Activated naive CD4-positive, alpha-beta T cell treated with anti-CD3 and anti-CD28 coated beads, Interleukin-2, amount 50 U/mL, for 24 hours (primary cell): ENCODE results near the gene LCTL.
A peak's percentile ranks its signal among the peaks of the same experiment; 100 is the strongest.

Source experiments
- H3K27ac Mint-ChIP-seq: one replicate; pipeline ENCODE4 v1.8.0; 2021; ENCODE audit warnings: mild to moderate bottlenecking, mixed read lengths
- H3K27me3 Mint-ChIP-seq: one replicate; pipeline ENCODE4 v1.8.0; 2021; ENCODE audit warnings: mixed read lengths
- H3K36me3 Mint-ChIP-seq: one replicate; pipeline ENCODE4 v1.8.0; 2021; ENCODE audit warnings: mixed read lengths
- H3K4me1 Mint-ChIP-seq: one replicate; pipeline ENCODE4 v1.8.0; 2021; ENCODE audit warnings: mixed read lengths
- H3K4me3 Mint-ChIP-seq: one replicate; pipeline ENCODE4 v1.8.0; 2021; ENCODE audit warnings: mild to moderate bottlenecking, mixed read lengths
- H3K9me3 Mint-ChIP-seq: one replicate; pipeline ENCODE4 v1.8.0; 2021; ENCODE audit warnings: mixed read lengths

LCTL gene

DNA sequence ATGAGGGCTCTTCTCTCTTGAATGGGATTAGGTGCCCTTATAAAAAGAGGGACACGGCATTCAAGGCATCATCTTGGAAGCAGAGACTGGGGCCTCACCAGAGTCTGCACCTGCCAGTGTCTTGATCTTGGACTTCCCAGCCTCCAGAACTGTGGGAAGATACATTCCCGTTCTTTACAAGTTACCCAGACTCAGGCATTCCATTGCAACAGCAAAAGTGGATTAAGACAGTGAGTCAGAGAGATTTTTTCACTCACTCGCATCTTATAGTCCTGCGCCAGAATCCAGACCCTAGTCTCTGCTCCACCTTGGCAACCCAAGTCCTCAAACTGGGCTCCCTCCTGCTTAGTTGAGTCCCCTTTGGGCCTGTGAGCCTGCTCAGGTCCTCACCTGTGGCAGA, 2.7 kb downstream of the LCTL start:
- no peaks in the 10 kb centered on the region for H3K9me3 Mint-ChIP-seq
- H3K4me1 Mint-ChIP-seq, result peaks cover 5% of the 10 kb centered on the region
- no peak overlapping the region for H3K27ac Mint-ChIP-seq
- H3K36me3 Mint-ChIP-seq, result no peaks in the 10 kb centered on the region
- H3K27me3 Mint-ChIP-seq, result no peaks in the 10 kb centered on the region
- H3K4me3 Mint-ChIP-seq, result no peak overlapping the region

DNA sequence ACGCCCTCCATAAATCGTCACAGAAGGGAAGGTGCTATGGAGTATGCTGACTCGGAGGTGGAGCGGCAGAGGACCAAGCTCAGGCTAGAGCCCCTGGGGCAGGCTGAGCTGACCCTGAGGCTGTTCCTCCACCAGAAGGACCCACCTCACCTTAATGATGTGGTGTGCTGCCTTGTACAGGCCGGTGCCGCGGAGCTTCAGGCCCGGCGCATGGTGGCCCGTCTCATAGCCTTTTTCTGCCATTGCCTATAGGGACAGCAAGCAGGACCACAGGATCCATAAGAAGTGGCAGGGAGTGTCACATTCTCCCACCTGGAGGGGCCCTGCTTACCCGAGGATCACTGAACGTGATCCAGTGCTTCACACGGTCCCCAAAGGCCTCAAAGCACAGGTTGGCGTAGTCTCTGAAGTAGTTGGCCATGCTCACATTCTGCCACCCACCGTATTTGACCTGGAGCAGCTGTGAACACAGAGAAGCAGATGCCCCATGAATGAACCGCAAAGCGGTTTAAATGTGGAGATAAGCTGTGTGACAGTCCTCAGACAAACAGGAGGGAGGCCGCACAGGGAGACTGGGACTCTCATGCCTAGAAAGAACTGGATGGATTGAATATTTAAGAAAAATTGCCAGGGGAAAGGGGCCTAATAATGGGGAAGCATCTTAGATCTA, 4.8 kb downstream of the LCTL start:
- Mint-ChIP-seq H3K27ac (no peak overlapping the region), H3K27me3 (no peaks in the 10 kb centered on the region), H3K4me3 (no peak overlapping the region), H3K36me3 (no peaks in the 10 kb centered on the region), H3K4me1 (no peaks in the 10 kb centered on the region), H3K9me3 (no peaks in the 10 kb centered on the region)

- H3K4me3 Mint-ChIP-seq, result no peak overlapping the region
- no peaks in the 10 kb centered on the region for H3K9me3 Mint-ChIP-seq
- no peak overlapping the region for H3K27ac Mint-ChIP-seq
- no peaks in the 10 kb centered on the region for H3K36me3 Mint-ChIP-seq
- no peaks in the 10 kb centered on the region for H3K4me1 Mint-ChIP-seq
- H3K27me3 Mint-ChIP-seq, result no peaks in the 10 kb centered on the region
Measured at GRCh38 chr15:66558271-66558670, 7.5 kb downstream of the LCTL start.

GRCh38 chr15:66555685-66556084, 10.1 kb downstream of the LCTL start:
- H3K4me1 Mint-ChIP-seq, result no peaks in the 10 kb centered on the region
- no peak overlapping the region for H3K27ac Mint-ChIP-seq
- no peaks in the 10 kb centered on the region for H3K27me3 Mint-ChIP-seq
- H3K9me3 Mint-ChIP-seq, result no peaks in the 10 kb centered on the region
- peaks cover 2% of the 10 kb centered on the region for H3K36me3 Mint-ChIP-seq
- H3K4me3 Mint-ChIP-seq, result no peak overlapping the region

GRCh38 chr15:66545255-66545654, 20.5 kb downstream of the LCTL start:
- Mint-ChIP-seq H3K9me3 (no peaks in the 10 kb centered on the region), H3K4me1 (no peaks in the 10 kb centered on the region), H3K36me3 (peaks cover 17% of the 10 kb centered on the region), H3K27me3 (no peaks in the 10 kb centered on the region), H3K27ac (no peak overlapping the region), H3K4me3 (no peak overlapping the region)

GRCh38 chr15:66542896-66543295, 22.9 kb downstream of the LCTL start:
- no peaks in the 10 kb centered on the region for H3K4me1 Mint-ChIP-seq
- no peak overlapping the region for H3K4me3 Mint-ChIP-seq
- no peaks in the 10 kb centered on the region for H3K27me3 Mint-ChIP-seq
- H3K36me3 Mint-ChIP-seq, result peaks cover 22% of the 10 kb centered on the region
- no peak overlapping the region for H3K27ac Mint-ChIP-seq
- H3K9me3 Mint-ChIP-seq, result no peaks in the 10 kb centered on the region

GRCh38 chr15:66535056-66535455, 30.7 kb downstream of the LCTL start:
- Mint-ChIP-seq H3K4me3 (no peak overlapping the region), H3K27me3 (no peaks in the 10 kb centered on the region), H3K36me3 (peaks cover 22% of the 10 kb centered on the region), H3K27ac (no peak overlapping the region), H3K4me1 (no peaks in the 10 kb centered on the region), H3K9me3 (no peaks in the 10 kb centered on the region)

DNA sequence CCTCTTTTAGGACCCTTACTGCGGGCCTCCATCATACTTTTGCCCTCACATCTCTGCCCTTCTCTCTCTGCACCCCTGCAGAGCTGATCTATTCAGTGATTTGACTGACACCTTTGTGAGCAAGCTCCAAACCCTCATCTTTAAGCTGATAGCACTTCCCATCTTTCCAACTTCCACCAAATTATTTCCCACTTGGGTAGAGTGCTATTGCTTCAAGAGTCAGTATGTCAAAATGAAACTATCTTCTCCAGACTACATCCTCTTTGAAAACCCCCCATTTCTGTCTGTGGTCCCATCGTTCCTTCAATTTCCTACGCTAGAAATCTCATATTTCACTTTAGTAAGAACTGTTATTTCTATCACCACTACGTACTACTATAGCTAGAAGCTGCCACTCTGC, 41.0 kb downstream of the LCTL start:
- Mint-ChIP-seq H3K27me3 (no peaks in the 10 kb centered on the region), H3K36me3 (peaks cover 19% of the 10 kb centered on the region), H3K27ac (no peak overlapping the region), H3K4me3 (no peak overlapping the region), H3K4me1 (no peaks in the 10 kb centered on the region), H3K9me3 (no peaks in the 10 kb centered on the region)

DNA sequence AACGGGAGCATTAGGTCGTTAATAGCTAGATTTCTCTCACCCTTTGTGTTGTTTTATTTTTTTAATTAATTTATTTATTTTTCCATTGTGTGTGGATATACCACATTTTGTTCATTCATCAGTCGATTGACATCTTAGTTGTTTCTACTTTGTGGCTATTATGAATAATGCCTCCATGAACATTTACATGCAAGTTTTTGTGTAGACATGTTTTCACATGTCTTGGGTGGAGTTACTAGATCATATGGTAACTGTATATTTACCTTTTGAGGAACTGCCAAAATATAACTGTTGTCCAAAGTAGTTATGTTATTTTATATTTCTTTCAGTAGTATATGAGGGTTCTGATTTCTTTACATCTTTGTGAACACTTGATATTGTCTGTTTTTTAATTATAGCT, 41.9 kb downstream of the LCTL start:
- Mint-ChIP-seq H3K4me3 (no peak overlapping the region), H3K4me1 (no peaks in the 10 kb centered on the region), H3K36me3 (peaks cover 19% of the 10 kb centered on the region), H3K27ac (no peak overlapping the region), H3K27me3 (no peaks in the 10 kb centered on the region), H3K9me3 (no peaks in the 10 kb centered on the region)

DNA sequence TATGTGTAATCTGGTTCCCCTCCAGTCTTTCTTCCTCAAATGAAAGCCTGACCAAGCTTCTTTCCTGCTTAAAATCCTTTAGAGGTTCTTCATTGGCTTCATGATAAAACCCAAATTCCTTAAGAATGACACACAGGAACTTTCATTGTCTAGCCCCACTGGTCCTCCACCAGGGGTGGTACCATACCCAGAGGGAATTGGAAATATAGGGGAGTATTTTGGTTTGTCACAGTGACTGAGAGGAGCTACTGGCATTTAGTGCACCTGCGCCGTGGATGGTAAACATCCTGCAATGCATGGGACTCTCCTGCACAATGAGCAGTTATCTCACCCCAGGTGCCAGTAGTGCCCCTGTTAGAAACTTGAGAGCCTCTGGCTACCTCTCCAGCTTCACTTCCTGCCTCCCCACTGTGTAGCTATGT, 49.9 kb downstream of the LCTL start:
- no peaks in the 10 kb centered on the region for H3K9me3 Mint-ChIP-seq
- no peak overlapping the region for H3K4me3 Mint-ChIP-seq
- peak overlapping the region; percentile 46 for H3K27ac Mint-ChIP-seq
- peaks cover 17% of the 10 kb centered on the region for H3K36me3 Mint-ChIP-seq
- H3K27me3 Mint-ChIP-seq, result no peaks in the 10 kb centered on the region
- no peaks in the 10 kb centered on the region for H3K4me1 Mint-ChIP-seq

GRCh38 chr15:66514586-66514985, 51.2 kb downstream of the LCTL start:
- no peak overlapping the region for H3K4me3 Mint-ChIP-seq
- H3K36me3 Mint-ChIP-seq, result peaks cover 17% of the 10 kb centered on the region

DNA sequence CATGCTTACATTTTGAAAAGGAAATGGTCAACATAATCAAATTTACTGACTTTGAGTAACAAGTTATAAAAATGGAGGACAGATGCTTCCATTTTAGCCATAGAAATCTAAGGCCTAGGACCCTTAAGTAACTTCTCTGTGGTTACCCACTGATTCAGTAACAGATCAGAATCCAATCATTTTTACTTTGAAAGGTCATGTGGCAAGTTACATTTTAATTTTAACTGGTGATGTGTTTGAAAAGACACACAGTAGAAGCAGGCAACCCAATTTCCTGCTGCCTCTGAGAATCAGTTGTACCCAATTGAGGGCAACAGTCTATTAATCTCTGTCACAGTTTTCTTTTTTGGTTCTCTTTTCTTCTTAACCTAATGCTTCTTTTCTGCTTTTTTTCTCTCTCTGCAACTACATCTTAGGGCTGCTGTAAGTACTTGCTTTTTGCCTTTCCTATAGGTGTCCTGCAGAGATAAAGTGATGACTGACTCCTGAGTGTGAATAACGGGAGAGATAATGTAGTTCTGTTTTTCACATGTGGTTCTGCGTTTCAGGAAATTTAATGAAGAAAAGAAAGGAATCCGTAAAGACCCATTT, 57.4 kb downstream of the LCTL start:
- H3K36me3 Mint-ChIP-seq, result peaks cover 13% of the 10 kb centered on the region
- no peak overlapping the region for H3K4me3 Mint-ChIP-seq
- no peak overlapping the region for H3K27ac Mint-ChIP-seq
- no peaks in the 10 kb centered on the region for H3K27me3 Mint-ChIP-seq
- peaks cover 26% of the 10 kb centered on the region for H3K4me1 Mint-ChIP-seq
- no peaks in the 10 kb centered on the region for H3K9me3 Mint-ChIP-seq

More at GRCh38 chr15:66514586-66514985, 51.2 kb downstream of the LCTL start:
- H3K27me3 Mint-ChIP-seq, result no peaks in the 10 kb centered on the region
- no peak overlapping the region for H3K27ac Mint-ChIP-seq
- H3K9me3 Mint-ChIP-seq, result no peaks in the 10 kb centered on the region
- H3K4me1 Mint-ChIP-seq, result no peaks in the 10 kb centered on the region

GRCh38 chr15:66505818-66506217, 60.0 kb downstream of the LCTL start:
- peaks cover 30% of the 10 kb centered on the region for H3K36me3 Mint-ChIP-seq
- H3K4me3 Mint-ChIP-seq, result peak overlapping the region; percentile 97
- H3K4me1 Mint-ChIP-seq, result peaks cover 43% of the 10 kb centered on the region
- H3K27ac Mint-ChIP-seq, result peak overlapping the region; percentile 100
- no peaks in the 10 kb centered on the region for H3K27me3 Mint-ChIP-seq
- no peaks in the 10 kb centered on the region for H3K9me3 Mint-ChIP-seq

DNA sequence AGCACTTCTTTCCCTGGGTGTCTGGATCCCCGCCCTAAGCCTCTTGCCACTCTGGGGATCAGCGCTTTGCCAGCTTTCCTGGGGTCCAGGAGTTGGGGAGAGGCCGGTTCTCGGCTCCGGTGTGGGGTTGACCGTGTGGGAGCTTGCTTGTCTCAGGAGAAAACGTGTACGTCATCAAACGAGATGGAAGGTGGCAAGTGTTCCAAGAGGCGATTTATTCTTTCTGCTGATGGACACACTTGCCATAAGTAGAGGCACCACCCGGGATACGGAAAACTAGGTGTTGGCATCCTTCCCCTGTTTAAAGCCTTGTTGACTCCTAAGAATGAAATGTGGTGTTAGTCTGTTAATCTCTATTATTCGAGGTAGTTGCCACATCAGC, 60.4 kb downstream of the LCTL start:
- H3K4me1 Mint-ChIP-seq, result peaks cover 47% of the 10 kb centered on the region
- H3K4me3 Mint-ChIP-seq, result peak overlapping the region; percentile 97
- H3K36me3 Mint-ChIP-seq, result peaks cover 33% of the 10 kb centered on the region
- H3K27ac Mint-ChIP-seq, result peak overlapping the region; percentile 100
- no peaks in the 10 kb centered on the region for H3K9me3 Mint-ChIP-seq
- H3K27me3 Mint-ChIP-seq, result no peaks in the 10 kb centered on the region

DNA sequence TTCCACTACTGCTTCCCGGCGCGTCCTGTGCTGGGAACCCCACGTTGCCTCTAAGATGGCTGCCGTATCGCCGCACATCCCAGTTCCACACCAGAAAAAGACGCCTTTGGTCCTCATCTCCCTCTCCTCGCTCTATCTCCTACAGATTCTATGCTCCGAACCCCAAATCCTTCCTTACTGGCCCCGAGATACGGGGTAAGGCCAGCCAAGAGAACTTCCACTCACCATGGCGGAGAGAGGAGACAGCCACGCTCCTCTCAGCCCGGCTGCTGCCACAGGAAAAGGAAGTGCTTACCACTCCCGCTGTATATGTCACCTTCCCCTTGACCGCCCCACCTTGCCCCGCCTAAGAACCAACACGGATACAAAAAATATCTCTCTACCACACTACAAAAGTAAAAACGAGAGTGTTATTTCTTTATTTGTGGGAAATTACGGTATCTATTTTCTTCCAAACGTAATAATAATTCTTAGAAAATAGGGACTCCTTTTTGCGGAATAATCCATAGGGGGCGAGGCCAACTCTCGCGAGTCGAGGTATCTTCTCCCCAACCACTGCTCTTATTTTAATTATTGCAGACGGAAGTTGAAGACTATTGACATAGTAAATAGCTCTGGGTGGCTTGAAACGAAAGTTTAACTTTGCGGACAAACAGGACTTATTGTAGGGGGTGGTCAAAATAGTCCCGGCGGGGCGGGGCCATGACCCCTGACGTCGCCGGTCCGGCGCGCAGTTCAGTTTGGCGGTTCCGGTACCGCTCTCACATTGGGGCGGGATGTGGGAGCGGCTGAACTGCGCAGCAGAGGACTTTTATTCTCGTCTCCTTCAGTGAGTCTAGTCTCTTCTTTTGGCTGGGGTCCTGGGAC, 61.0 kb downstream of the LCTL start, which contains the start of the genes RPL4 and ZWILCH:
Gene RPL4 (minus strand): TSS at position 293 of the 867 bp plus-strand sequence. CDS start 65 bp downstream, at position 228.
Gene ZWILCH (plus strand): TSS at position 764 of the 867 bp plus-strand sequence. CDS start 13 bp downstream, at position 777.
- Mint-ChIP-seq H3K4me1 (peaks cover 54% of the 10 kb centered on the region), H3K27me3 (no peaks in the 10 kb centered on the region), H3K27ac (peak within 1 kb of the TSS; percentile 100), H3K9me3 (no peaks in the 10 kb centered on the region), H3K36me3 (peaks cover 38% of the 10 kb centered on the region), H3K4me3 (peak within 1 kb of the TSS; percentile 97)
